GM23248 (cell line): ENCODE results near the gene COQ6.

ENCODE experiments used
- EZH2 ChIP-seq: fragments of 200-600 bp; sonication (generic); IDR thresholded peaks from 2 replicates; pipeline ENCODE4 v1.6.1; 2018; ENCODE audit warnings: antibody characterized with exemption, mild to moderate bottlenecking; ENCODE audit not compliant: insufficient read depth, poor library complexity, severe bottlenecking
- EZH2phosphoT487 ChIP-seq: fragments of 200-600 bp; sonication (generic); IDR thresholded peaks from 2 replicates; pipeline ENCODE4 v1.6.1; 2018; ENCODE audit warnings: antibody characterized with exemption, moderate library complexity, mild to moderate bottlenecking, low read depth; ENCODE audit not compliant: insufficient read depth

GRCh38 chr14:73955674-73956073, 5.6 kb downstream of the COQ6 start:
- TF ChIP-seq EZH2, result no peak
- no peak for TF ChIP-seq EZH2phosphoT487
